DMS53 treated with DMSO at 0.1 percent for 48 hours (cell line): ENCODE results near the gene LARP4B.
A peak's percentile ranks its signal among the peaks of the same experiment; 100 is the strongest.
"Not testable (repeated sequence)": the region's sequence is repeated elsewhere in the genome, so short reads cannot be mapped to it uniquely, and the experiment has no call there.

Experiments used
- DNase-seq: peaks from one replicate; lab custom pipeline; 2025; ENCODE audit not compliant: unreplicated experiment; lab: John Stamatoyannopoulos, UW

LARP4B gene

GRCh38 chr10:773562-774161 lies 157.8 kb downstream of the LARP4B start:
- no peak for DNase-seq

- no peak for DNase-seq
These were observed 159.3 kb downstream of the LARP4B start for GRCh38 chr10:772227-772637.

DNA sequence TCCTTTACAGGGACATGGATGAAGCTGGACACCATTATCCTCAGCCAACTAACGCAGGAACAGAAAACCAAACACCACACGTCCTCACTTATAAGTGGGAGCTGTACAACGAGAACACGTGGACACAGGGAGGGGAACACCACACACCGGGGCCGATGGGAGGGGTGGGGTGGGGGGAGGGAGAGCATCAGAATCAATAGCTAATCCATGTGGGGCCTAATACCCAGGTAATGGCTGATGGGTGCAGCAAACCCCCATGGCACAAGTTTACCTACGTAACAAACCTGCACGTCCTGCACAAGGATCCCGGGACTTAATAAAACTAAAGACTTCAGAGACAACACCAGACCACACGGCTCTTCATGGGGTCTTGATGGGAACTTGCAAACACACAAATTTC lies 159.9 kb downstream of the LARP4B start:
- no peak for DNase-seq

DNA sequence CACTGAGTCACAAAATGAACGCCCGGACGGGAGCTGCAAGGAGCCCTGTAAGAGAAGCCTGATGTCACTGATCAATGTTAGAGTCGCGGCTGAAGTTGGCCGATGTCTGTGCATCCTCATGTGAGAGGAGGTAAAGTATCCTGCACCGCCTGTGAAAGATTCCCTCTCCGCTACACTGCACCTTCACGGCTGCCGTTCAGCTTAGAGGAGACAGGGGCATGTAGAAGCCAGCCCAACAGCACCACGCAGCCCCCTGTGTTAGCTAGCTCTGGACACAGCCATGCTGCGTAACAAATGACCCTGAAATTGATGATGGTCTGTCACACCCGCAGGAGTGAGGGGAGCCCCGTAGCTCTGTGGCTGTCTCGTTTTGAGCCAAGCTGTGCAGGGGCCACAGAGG lies 160.5 kb downstream of the LARP4B start:
- no peak for DNase-seq

GRCh38 chr10:770048-770712 lies 161.3 kb downstream of the LARP4B start:
- DNase-seq, result not testable (repeated sequence)

DNA sequence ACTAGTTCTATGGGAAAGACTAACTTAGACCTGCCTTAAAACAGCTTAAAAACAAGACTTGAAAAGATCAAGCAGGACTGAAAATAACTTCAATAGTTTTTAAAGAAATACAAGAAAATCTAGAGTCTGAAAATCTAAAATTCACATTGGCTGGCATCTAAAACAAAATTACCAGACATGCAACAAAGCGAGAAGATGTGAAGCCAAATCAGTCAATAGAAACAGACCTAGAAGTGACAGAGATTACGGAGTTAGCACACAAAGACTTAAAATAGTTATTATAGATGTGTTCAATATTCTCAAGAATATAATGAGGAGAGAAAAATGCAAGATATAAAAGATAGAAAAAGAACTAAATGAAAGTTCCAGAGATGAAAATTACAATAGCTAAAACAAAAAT lies 163.7 kb downstream of the LARP4B start:
- DNase-seq, result no peak

GRCh38 chr10:767211-767610 lies 164.3 kb downstream of the LARP4B start:
- DNase-seq, result peak; percentile 79

- no peak for DNase-seq
These were observed 170.1 kb downstream of the LARP4B start for GRCh38 chr10:761376-761775.

DNA sequence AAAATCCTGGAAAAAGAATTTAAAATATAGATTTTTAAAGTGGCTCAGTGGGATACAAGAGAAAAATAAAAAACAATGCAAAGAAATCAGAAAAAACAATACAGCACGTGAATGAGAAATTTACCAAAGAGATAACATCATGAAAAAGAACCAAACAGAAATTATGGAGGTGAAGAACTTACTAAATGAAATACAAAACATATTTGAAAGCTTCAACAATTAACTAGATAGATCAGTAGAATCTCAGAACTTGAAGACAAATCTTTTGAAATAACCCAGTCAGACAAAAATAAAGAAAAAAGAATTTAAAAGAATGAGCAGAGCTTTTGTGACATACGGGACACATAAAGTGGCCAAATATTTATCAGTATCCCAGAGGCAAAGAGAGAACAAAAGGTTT lies 170.9 kb downstream of the LARP4B start:
- no peak for DNase-seq

GRCh38 chr10:759898-760477 lies 171.5 kb downstream of the LARP4B start:
- no peak for DNase-seq
